Measurements from ENCODE around the gene STRN. TPM values are rescaled to one million over a fixed set of nuclear protein-coding genes. Genes with fewer than 3 reads are reported as not detected.

Gene STRN
- total RNA-seq, 1 donor from 2014 or later, result 19.2 TPM

DNA sequence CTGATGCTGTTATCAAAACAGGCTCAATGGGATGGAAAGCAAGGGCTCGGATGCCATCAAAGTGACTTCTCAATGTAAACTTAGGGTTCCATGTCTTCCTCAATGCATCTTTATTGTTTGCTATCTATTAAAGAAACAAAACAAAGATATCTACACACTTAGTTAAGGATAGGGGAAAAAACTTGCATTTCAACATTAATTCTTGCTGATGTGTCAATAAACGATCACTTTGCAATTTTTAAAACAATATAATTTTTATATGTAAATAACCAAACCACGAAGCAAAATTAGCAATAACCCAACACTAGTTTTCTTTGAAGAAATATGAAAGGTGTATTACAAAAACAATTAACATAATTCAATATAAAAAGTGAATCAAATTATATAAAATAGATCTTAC, 96.7 kb downstream of the STRN start:
- FAIRE-seq, result no peak

DNA sequence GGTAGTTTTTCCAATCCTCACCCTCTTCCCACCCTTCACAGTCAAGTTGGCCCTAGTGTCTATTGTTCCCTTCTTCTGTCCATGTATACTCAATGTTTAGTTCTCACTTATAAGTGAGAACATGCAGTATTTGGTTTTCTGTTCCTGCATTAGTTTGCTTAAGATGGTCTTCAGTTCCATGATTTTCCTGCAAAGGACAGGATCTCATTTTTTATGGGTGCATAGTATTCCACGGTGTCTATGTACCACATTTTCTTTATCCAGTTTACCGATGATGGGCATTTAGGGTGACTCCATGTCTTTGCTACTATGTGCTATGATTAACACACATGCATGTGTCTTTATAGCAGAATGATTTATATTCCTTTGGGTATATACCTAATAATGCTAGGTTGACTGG, 104.4 kb downstream of the STRN start:
- Histone ChIP-seq H3K4me3 (ENCODE audit: low read depth, low read length) (no peak overlapping the region), H3K36me3 (ENCODE audit: control insufficient read depth, insufficient read depth, low read length) (peaks cover 3% of the 10 kb centered on the region), H3K27me3 (ENCODE audit: control insufficient read depth, insufficient read depth, low read length) (no peaks in the 10 kb centered on the region)
- DNase-seq (ENCODE audit: low read depth) (no peak), FAIRE-seq (no peak)
- TF ChIP-seq, protein P1, sequence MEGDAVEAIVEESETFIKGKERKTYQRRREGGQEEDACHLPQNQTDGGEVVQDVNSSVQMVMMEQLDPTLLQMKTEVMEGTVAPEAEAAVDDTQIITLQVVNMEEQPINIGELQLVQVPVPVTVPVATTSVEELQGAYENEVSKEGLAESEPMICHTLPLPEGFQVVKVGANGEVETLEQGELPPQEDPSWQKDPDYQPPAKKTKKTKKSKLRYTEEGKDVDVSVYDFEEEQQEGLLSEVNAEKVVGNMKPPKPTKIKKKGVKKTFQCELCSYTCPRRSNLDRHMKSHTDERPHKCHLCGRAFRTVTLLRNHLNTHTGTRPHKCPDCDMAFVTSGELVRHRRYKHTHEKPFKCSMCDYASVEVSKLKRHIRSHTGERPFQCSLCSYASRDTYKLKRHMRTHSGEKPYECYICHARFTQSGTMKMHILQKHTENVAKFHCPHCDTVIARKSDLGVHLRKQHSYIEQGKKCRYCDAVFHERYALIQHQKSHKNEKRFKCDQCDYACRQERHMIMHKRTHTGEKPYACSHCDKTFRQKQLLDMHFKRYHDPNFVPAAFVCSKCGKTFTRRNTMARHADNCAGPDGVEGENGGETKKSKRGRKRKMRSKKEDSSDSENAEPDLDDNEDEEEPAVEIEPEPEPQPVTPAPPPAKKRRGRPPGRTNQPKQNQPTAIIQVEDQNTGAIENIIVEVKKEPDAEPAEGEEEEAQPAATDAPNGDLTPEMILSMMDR (IDR thresholded peaks at IDR 0.05; ENCODE audit: insufficient read depth, low read length, severe bottlenecking), result no peak

More for the DNA sequence above, 96.7 kb downstream of the STRN start:
- Histone ChIP-seq H3K36me3 (ENCODE audit: control insufficient read depth, insufficient read depth, low read length) (peaks cover 8% of the 10 kb centered on the region), H3K27me3 (ENCODE audit: control insufficient read depth, insufficient read depth, low read length) (no peaks in the 10 kb centered on the region), H3K4me3 (ENCODE audit: low read depth, low read length) (no peak overlapping the region)
- DNase-seq (ENCODE audit: low read depth), result no peak
- TF ChIP-seq, protein P1 (IDR thresholded peaks at IDR 0.05; ENCODE audit: insufficient read depth, low read length, severe bottlenecking), result no peak

DNA sequence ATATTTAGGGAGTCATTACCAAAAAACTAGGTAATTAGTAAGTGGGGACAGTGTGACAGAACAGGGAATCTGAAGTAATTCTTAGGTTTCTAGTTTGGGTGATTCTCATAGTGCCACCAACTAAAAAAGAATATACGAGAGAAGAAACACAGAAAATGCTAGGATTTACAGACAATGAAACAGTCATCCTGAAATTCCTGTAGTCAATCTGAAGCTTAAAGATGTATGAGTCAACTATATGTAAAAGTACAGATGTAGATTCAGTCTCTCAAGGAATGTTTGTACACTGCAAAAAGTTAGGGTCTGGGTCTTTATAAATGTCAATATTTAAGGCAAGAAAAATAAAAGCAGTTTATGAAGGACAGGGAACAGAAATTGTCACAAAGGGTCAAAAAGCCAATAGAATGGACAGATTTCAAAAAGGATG, 107.0 kb downstream of the STRN start:
- TF ChIP-seq, protein P1 (IDR thresholded peaks at IDR 0.05; ENCODE audit: insufficient read depth, low read length, severe bottlenecking), result no peak
- no peak for DNase-seq (ENCODE audit: low read depth)
- Histone ChIP-seq H3K36me3 (ENCODE audit: control insufficient read depth, insufficient read depth, low read length) (peaks cover 3% of the 10 kb centered on the region), H3K4me3 (ENCODE audit: low read depth, low read length) (no peak overlapping the region), H3K27me3 (ENCODE audit: control insufficient read depth, insufficient read depth, low read length) (no peaks in the 10 kb centered on the region)
- FAIRE-seq, result no peak

DNA sequence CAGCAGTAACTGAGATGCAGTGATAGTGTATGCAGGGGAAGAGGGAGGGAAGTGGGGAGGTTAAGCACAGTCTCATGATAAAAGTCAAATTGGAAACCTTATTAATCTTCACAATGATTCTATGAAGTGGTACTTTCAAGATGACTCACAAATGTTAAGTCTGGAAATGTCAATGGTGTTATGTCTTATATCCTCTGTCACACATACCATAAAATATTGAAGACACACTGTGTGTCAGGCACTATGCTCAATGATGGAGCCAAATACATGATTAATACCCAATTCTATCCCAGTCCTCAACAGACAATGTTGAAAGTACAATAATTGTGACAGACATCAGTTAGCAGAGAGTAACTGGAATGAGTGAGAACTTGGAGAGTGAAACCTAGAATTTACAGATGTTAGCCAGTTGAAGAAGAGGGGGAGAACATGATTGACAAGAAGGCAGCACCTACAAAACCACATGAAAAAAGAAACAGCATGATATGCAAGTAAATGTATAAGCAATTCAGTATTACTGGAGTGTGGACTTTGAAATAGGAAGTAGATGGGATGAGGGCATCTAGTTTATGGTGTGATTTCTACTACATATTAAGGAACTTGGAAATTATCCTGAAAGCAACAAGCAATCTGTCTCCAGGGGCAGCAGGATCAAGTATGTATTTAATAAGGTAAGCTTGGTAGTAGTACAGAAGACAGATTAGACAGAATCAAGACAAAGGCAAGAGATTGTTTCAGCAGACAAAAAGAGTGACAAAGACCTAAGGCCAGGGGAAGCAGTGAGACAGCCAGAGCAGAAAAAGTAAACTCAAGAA, 107.6 kb downstream of the STRN start:
- no peaks in the 10 kb centered on the region for H3K27me3 ChIP-seq (ENCODE audit: control insufficient read depth, insufficient read depth, low read length)
- TF ChIP-seq, protein P1 (IDR thresholded peaks at IDR 0.05; ENCODE audit: insufficient read depth, low read length, severe bottlenecking), result no peak
- FAIRE-seq, result no peak
- peaks cover 3% of the 10 kb centered on the region for H3K36me3 ChIP-seq (ENCODE audit: control insufficient read depth, insufficient read depth, low read length)
- no peak overlapping the region for H3K4me3 ChIP-seq (ENCODE audit: low read depth, low read length)
- no peak for DNase-seq (ENCODE audit: low read depth)

DNA sequence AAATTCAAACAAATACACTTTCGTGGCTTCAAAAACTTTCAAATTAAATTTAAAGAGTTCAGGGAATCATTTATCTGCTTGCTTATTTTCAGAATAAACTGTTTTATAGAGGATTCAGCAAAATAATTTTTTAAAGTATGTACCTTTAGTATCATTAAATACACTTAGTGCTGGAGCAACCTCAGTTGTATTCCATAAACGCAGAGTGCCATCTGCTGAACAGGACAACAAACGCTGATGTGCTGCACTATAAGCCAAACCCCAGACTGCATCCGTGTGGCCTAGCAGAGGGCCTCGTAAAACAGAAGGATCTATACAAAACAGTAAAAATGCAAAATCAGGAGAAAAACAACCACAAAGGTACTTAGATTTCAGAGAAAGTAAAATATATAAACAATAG, 108.6 kb downstream of the STRN start:
- Histone ChIP-seq H3K4me3 (ENCODE audit: low read depth, low read length) (no peak overlapping the region), H3K36me3 (ENCODE audit: control insufficient read depth, insufficient read depth, low read length) (peaks cover 3% of the 10 kb centered on the region), H3K27me3 (ENCODE audit: control insufficient read depth, insufficient read depth, low read length) (no peaks in the 10 kb centered on the region)
- no peak for DNase-seq (ENCODE audit: low read depth)
- TF ChIP-seq, protein P1 (IDR thresholded peaks at IDR 0.05; ENCODE audit: insufficient read depth, low read length, severe bottlenecking), result no peak
- FAIRE-seq, result no peak
